Measurements from ENCODE around the gene CCSER1. TPM values are rescaled to one million over a fixed set of nuclear protein-coding genes. Genes with fewer than 3 reads are reported as not detected.

Gene CCSER1
- total RNA-seq, 1 experiment from 2014 or later: 0.05 TPM

GRCh38 chr4:91330555-91331137, 1203.5 kb downstream of the CCSER1 start:
- intact Hi-C loops (cut with micrococcal nuclease; ENCODE audit: unreplicated experiment) (no loop called here), in situ Hi-C loops (cut with HindIII; ENCODE audit: low pct_unique_long_range_greater_than_20kb, low sequenced_read_pairs) (no loop called here)
- TF ChIP-seq REST (IDR thresholded peaks at IDR 0.05; ENCODE audit: insufficient read depth in 1 of 2, low read depth in 2 of 2, low read length in 1 of 2): no peak
- no peak for TF ChIP-seq TCF7L2 (IDR thresholded peaks at IDR 0.05; ENCODE audit: low read depth, low read length)
- TF ChIP-seq POLR2AphosphoS5 (IDR thresholded peaks at IDR 0.05; ENCODE audit: low read depth, low read length): no peak
- no peak for TF ChIP-seq CTCF (IDR thresholded peaks at IDR 0.05)
- no peak for TF ChIP-seq SIN3A (IDR thresholded peaks at IDR 0.05; ENCODE audit: borderline replicate concordance, insufficient read depth, low read depth, low read length)
- no TSS peak for BruUV-seq (replicated peaks)
- Histone ChIP-seq H3K27me3 (ENCODE audit: control insufficient read depth, insufficient read depth, low read length) (no peaks in the 10 kb centered on the region), H3K4me1 (ENCODE audit: control insufficient read depth, insufficient read depth, low read length) (no peaks in the 10 kb centered on the region), H3K27ac (ENCODE audit: low read length) (no peak overlapping the region), H3K4me3 (ENCODE audit: low read depth in 2 of 2, low read length in 2 of 2) (no peak overlapping the region), H3K36me3 (ENCODE audit: control insufficient read depth, insufficient read depth, low read length) (no peaks in the 10 kb centered on the region), H3K9me3 (ENCODE audit: control insufficient read depth, insufficient read depth, low read depth, low read length) (no peaks in the 10 kb centered on the region)
- ATAC-seq: no peak
- CTCF ChIA-PET: no interaction called here
- no peak for DNase-seq (ENCODE audit: low read depth, low spot score)
- POLR2A ChIA-PET: no interaction called here

GRCh38 chr4:91340822-91341221, 1213.6 kb downstream of the CCSER1 start:
- DNase-seq (ENCODE audit: low read depth, low spot score) (no peak), ATAC-seq (no peak)
- no peaks in the 10 kb centered on the region for H3K36me3 ChIP-seq (ENCODE audit: control insufficient read depth, insufficient read depth, low read length)
- H3K27ac ChIP-seq (ENCODE audit: low read length): no peak overlapping the region
- H3K27me3 ChIP-seq (ENCODE audit: control insufficient read depth, insufficient read depth, low read length): no peaks in the 10 kb centered on the region
- no peak overlapping the region for H3K4me3 ChIP-seq (ENCODE audit: low read depth in 2 of 2, low read length in 2 of 2)
- ChIA-PET CTCF (no interaction called here), POLR2A (no interaction called here)
- H3K4me1 ChIP-seq (ENCODE audit: control insufficient read depth, insufficient read depth, low read length): no peaks in the 10 kb centered on the region
- no peaks in the 10 kb centered on the region for H3K9me3 ChIP-seq (ENCODE audit: control insufficient read depth, insufficient read depth, low read depth, low read length)
- in situ Hi-C loops (cut with HindIII; ENCODE audit: low pct_unique_long_range_greater_than_20kb, low sequenced_read_pairs): no loop called here
- BruUV-seq (replicated peaks): no TSS peak
- intact Hi-C loops (cut with micrococcal nuclease; ENCODE audit: unreplicated experiment): no loop called here
- no peak for TF ChIP-seq CTCF (IDR thresholded peaks at IDR 0.05)
- no peak for TF ChIP-seq SIN3A (IDR thresholded peaks at IDR 0.05; ENCODE audit: borderline replicate concordance, insufficient read depth, low read depth, low read length)
- TF ChIP-seq POLR2AphosphoS5 (IDR thresholded peaks at IDR 0.05; ENCODE audit: low read depth, low read length): no peak
- no peak for TF ChIP-seq TCF7L2 (IDR thresholded peaks at IDR 0.05; ENCODE audit: low read depth, low read length)
- TF ChIP-seq REST (IDR thresholded peaks at IDR 0.05; ENCODE audit: insufficient read depth in 1 of 2, low read depth in 2 of 2, low read length in 1 of 2): no peak
